A549 treated with Mapracorat at 1 μM for 4 hours (cell line): ENCODE measurements around the gene LYZ. TPM values are rescaled to one million over a fixed set of nuclear protein-coding genes. Genes with fewer than 3 reads are reported as not detected.

Source experiments
- total RNA-seq: library from RNA; stranded (reverse); fragments of 200-300 nt; extraction: Qiagen RNA extraction; gene quantifications from 5 replicates; pipeline ENCODE4 v1.2.3, GENCODE V29; 2022

LYZ gene
- 0.58 TPM in 1 of 5 replicates, not detected in the others for total RNA-seq

DNA sequence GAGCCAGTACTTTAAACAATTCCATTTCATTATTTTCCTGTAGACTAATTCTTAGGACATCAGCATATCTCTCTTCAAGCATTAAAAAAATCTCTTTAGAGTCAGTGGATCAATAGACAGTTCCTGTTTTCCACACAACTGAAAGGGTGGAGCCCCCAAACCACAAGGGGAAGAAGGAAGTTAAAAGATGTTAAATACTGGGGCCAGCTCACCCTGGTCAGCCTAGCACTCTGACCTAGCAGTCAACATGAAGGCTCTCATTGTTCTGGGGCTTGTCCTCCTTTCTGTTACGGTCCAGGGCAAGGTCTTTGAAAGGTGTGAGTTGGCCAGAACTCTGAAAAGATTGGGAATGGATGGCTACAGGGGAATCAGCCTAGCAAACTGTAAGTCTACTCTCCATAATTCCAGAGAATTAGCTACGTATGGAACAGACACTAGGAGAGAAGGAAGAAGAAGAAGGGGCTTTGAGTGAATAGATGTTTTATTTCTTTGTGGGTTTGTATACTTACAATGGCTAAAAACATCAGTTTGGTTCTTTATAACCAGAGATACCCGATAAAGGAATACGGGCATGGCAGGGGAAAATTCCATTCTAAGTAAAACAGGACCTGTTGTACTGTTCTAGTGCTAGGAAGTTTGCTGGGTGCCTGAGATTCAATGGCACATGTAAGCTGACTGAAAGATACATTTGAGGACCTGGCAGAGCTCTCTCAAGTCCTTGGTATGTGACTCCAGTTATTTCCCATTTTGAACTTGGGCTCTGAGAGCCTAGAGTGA is at the start of gene LYZ:
TSS of gene LYZ (plus strand) at position 220 of the 777 bp plus-strand sequence. CDS start at position 248, 28 bp downstream.

GRCh38 chr12:69359531-69360347 is 11.6 kb downstream of the LYZ start, which contains the start of gene YEATS4:
Gene YEATS4, plus strand, starts transcription at chr12:69359743. Its CDS starts 230 bp downstream, at chr12:69359973.

Other genes with a start within 250 kb of the LYZ start
- 56.8 to 61.6 TPM (median 58.6 TPM) in 5 replicates for gene CPSF6, start 108.8 kb upstream of the LYZ start, total RNA-seq
- 34.2 to 43.3 TPM (median 36.3 TPM) in 5 replicates for gene YEATS4, start 11.4 kb downstream of the LYZ start, total RNA-seq
- gene FRS2, start 122.0 kb downstream of the LYZ start, total RNA-seq: 8.5 to 10.8 TPM (median 10.2 TPM) in 5 replicates
- gene CCT2, start 237.1 kb downstream of the LYZ start, total RNA-seq: 282 to 344 TPM (median 289 TPM) in 5 replicates